Body of pancreas (tissue), 4 donors: Measurements from ENCODE around the gene FBXL5. TPM values are rescaled to one million over a fixed set of nuclear protein-coding genes. Genes with fewer than 3 reads are reported as not detected.

Source experiments
- ATAC-seq: fragments of 150-250 bp; one replicate; pipeline ENCODE4 v1.9.1; 2016
- DNase-seq, 4 donors: peaks; one replicate each; pipeline ENCODE4 v3.0.0-alpha.2; 2019
- H3K27ac ChIP-seq, 4 donors: fragments of 200-600 bp; sonication (generic); 1 replicate in 3 of 4; 2 replicates in 1 of 4; pipeline versions ENCODE4 v1.5.1 to v1.6.1; 2016 to 2019; ENCODE audit warnings: mild to moderate bottlenecking in 1 of 4, mixed read lengths in 1 of 4, moderate library complexity in 1 of 4
- H3K27me3 ChIP-seq, 2 donors: fragments of 200-600 bp; sonication (generic); one replicate each; pipeline ENCODE4 v1.6.0; 2016; ENCODE audit warnings: mild to moderate bottlenecking in 1 of 2
- H3K36me3 ChIP-seq, 2 donors: fragments of 200-600 bp; sonication (generic); replicated peaks in 1 of 2; 2 replicates each; pipeline ENCODE4 v1.5.1; 2016; ENCODE audit warnings: low read depth in 2 of 2; ENCODE audit not compliant: insufficient read depth in 1 of 2
- H3K4me1 ChIP-seq: fragments of 200-600 bp; sonication (generic); one replicate; pipeline ENCODE4 v1.6.0; 2016
- H3K4me3 ChIP-seq, 2 donors: fragments of 200-600 bp; sonication (generic); 1 replicate in 1 of 2; 2 replicates in 1 of 2; pipeline ENCODE4 v1.5.1; 2016 to 2019
- H3K9me3 ChIP-seq, 3 donors: fragments of 200-600 bp; sonication (generic); 1 replicate in 2 of 3; 2 replicates in 1 of 3; pipeline ENCODE4 v1.5.1; 2016
- CTCF ChIP-seq, 7 experiments: fragments of 450-650 bp in 4 of 7; fragments of 200-600 bp in 3 of 7; sonication (generic) in 3 of 7; IDR thresholded peaks; one replicate each; pipeline ENCODE4 v1.5.1; 2016 to 2019; ENCODE audit warnings: antibody characterized with exemption in 7 of 7
- POLR2A ChIP-seq, 3 donors: fragments of 450-650 bp; IDR thresholded peaks; one replicate each; pipeline ENCODE4 v1.6.1; 2016; ENCODE audit warnings: antibody characterized with exemption in 3 of 3, mild to moderate bottlenecking in 2 of 3
- WGBS, 2 donors: methylation state at CpG; one replicate each; pipeline ENCODE4 v1.1.5; 2017; 5-methylcytosine and 5-hydroxymethylcytosine counted together
- intact Hi-C: fragments of 100-400 bp; cut with DNase I; formaldehyde crosslinking; loops from one replicate; pipeline ENCODE4 v1.15.1; 2023
- total RNA-seq, 2 donors: library from RNA; depleted of rRNA; stranded (reverse); fragments of >200 nt; gene quantifications; one replicate each; pipeline ENCODE4 v1.1.0, GENCODE V29; 2016

The FBXL5 gene
- total RNA-seq, 2 donors from 2014 or later = 52.4 to 56.0 TPM

DNA sequence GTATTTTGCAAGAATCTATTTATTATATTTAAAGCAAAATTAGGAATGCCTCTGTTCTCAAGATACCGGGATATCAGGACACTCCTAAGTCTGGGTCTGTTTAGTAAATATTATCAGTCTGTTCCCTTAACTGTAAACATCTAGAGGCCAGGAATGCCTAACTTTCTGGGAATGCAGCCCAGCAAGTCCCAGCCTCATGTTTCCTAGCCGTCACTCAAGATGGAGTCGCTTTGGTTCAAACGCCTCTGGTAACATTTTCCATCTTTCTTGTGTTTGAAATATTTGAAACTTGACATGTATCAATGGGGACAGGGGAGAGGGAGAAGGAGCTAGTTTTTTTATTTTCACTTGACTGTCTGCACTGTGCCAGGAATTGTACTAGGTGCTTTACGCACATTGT, 85.4 kb downstream of the FBXL5 start:
- ATAC-seq = no peak
- H3K36me3 ChIP-seq = no peaks in the 10 kb centered on the region

GRCh38 chr4:15568821-15569220, 86.3 kb downstream of the FBXL5 start:
- ATAC-seq (no peak), DNase-seq (no peak)
- Histone ChIP-seq H3K27ac (no peak overlapping the region), H3K4me3 (no peak overlapping the region), H3K4me1 (no peaks in the 10 kb centered on the region), H3K36me3 (no peaks in the 10 kb centered on the region), H3K9me3 (no peaks in the 10 kb centered on the region), H3K27me3 (no peaks in the 10 kb centered on the region)
- intact Hi-C loops = no loop called here
- TF ChIP-seq CTCF (IDR thresholded peaks at IDR 0.05) = no peak

More for the DNA sequence above, 85.4 kb downstream of the FBXL5 start:
- no peaks in the 10 kb centered on the region for H3K27me3 ChIP-seq
- DNase-seq = no peak
- intact Hi-C loops = no loop called here
- H3K4me1 ChIP-seq = no peaks in the 10 kb centered on the region
- H3K4me3 ChIP-seq = no peak overlapping the region
- TF ChIP-seq POLR2A (IDR thresholded peaks at IDR 0.05) = no peak
- H3K9me3 ChIP-seq = no peaks in the 10 kb centered on the region
- no peak overlapping the region for H3K27ac ChIP-seq
- WGBS, 2 donors = 91 to 95% methylated on average over 5 of the region's 5 CpGs

GRCh38 chr4:15563871-15564270, 91.3 kb downstream of the FBXL5 start:
- DNase-seq (no peak), ATAC-seq (no peak)
- Histone ChIP-seq H3K36me3 (peaks cover 0 to 4% of the 10 kb centered on the region in 2 donors), H3K4me1 (no peaks in the 10 kb centered on the region), H3K27me3 (no peaks in the 10 kb centered on the region), H3K4me3 (no peak overlapping the region), H3K9me3 (no peaks in the 10 kb centered on the region), H3K27ac (no peak overlapping the region)
- 71 to 78% methylated on average over 6 of the region's 6 CpGs for WGBS, 2 donors
- intact Hi-C loops = no loop called here
- no peak for TF ChIP-seq CTCF (IDR thresholded peaks at IDR 0.05)
- TF ChIP-seq POLR2A (IDR thresholded peaks at IDR 0.05) = no peak

- Histone ChIP-seq H3K4me1 (peaks cover 4% of the 10 kb centered on the region), H3K9me3 (no peaks in the 10 kb centered on the region), H3K27me3 (no peaks in the 10 kb centered on the region), H3K4me3 (no peak overlapping the region), H3K36me3 (peaks cover 0 to 4% of the 10 kb centered on the region in 2 donors), H3K27ac (no peak overlapping the region)
- DNase-seq (no peak), ATAC-seq (no peak)
- TF ChIP-seq POLR2A (IDR thresholded peaks at IDR 0.05) (no peak), CTCF (IDR thresholded peaks at IDR 0.05) (no peak)
- intact Hi-C loops = no loop called here
Observed at GRCh38 chr4:15562623-15563022, 92.5 kb downstream of the FBXL5 start.

- no peaks in the 10 kb centered on the region for H3K9me3 ChIP-seq
- no peak for TF ChIP-seq CTCF (IDR thresholded peaks at IDR 0.05)
- no peak for TF ChIP-seq POLR2A (IDR thresholded peaks at IDR 0.05)
- H3K27ac ChIP-seq = no peak overlapping the region
- H3K36me3 ChIP-seq = peaks cover 0 to 4% of the 10 kb centered on the region in 2 donors
- no peak for ATAC-seq
- no peak for DNase-seq
- WGBS, 2 donors = 61 to 70% methylated on average over 3 of the region's 3 CpGs
- H3K4me3 ChIP-seq = no peak overlapping the region
- H3K27me3 ChIP-seq = no peaks in the 10 kb centered on the region
- peaks cover 5% of the 10 kb centered on the region for H3K4me1 ChIP-seq
- intact Hi-C loops = no loop called here
Observed at GRCh38 chr4:15562114-15562513, 93.0 kb downstream of the FBXL5 start.
